Bronchial epithelial cell (primary cell): ENCODE results near the gene BLOC1S6. TPM values are rescaled to one million over a fixed set of nuclear protein-coding genes. Genes with fewer than 3 reads are reported as not detected.

Experiments
- DNase-seq: peaks from one replicate; pipeline ENCODE4 v3.0.0-alpha.2; 2010; ENCODE audit warnings: low read depth
- FAIRE-seq: peaks from 2 replicates; lab custom pipeline; 2011; peaks lifted over from hg19 to GRCh38; lab: Jason Lieb, UNC
- H3K27me3 ChIP-seq: 2 replicates; pipeline ENCODE4 v1.5.1; 2011; ENCODE audit warnings: low read length; ENCODE audit not compliant: control insufficient read depth, insufficient read depth
- H3K36me3 ChIP-seq: 2 replicates; pipeline ENCODE4 v1.5.1; 2011; ENCODE audit warnings: low read length; ENCODE audit not compliant: control insufficient read depth, insufficient read depth
- H3K4me3 ChIP-seq: 2 replicates; pipeline ENCODE4 v1.5.1; 2011; ENCODE audit warnings: mild to moderate bottlenecking, low read depth, low read length, control low read depth
- CTCF ChIP-seq: IDR thresholded peaks from 2 replicates; pipeline ENCODE4 v1.5.1; 2011; ENCODE audit warnings: mild to moderate bottlenecking, moderate library complexity, low read length, control low read depth, inconsistent platforms; ENCODE audit not compliant: insufficient read depth, severe bottlenecking
- total RNA-seq: library from RNA; depleted of rRNA; stranded (reverse); fragments of >200 nt; gene quantifications from 2 replicates; pipeline ENCODE4 v1.2.1, GENCODE V29; 2014

BLOC1S6 gene
- total RNA-seq, 1 donor from 2014 or later = 49.0 TPM

- H3K27me3 ChIP-seq = no peaks in the 10 kb centered on the region
- no peak overlapping the region for H3K4me3 ChIP-seq
- H3K36me3 ChIP-seq = peaks cover under 1% of the 10 kb centered on the region
- FAIRE-seq = no peak
- peak; percentile 32 for TF ChIP-seq CTCF
- no peak for DNase-seq
Measured at GRCh38 chr15:45611305-45611704, 24.1 kb downstream of the BLOC1S6 start.

- FAIRE-seq (no peak), DNase-seq (peak; percentile 46)
- TF ChIP-seq CTCF = no peak
Measured at GRCh38 chr15:45612790-45613415, 25.7 kb downstream of the BLOC1S6 start.

GRCh38 chr15:45616901-45617323 lies 29.7 kb downstream of the BLOC1S6 start:
- Histone ChIP-seq H3K4me3 (no peak overlapping the region), H3K36me3 (no peaks in the 10 kb centered on the region), H3K27me3 (no peaks in the 10 kb centered on the region)
- DNase-seq (peak; percentile 78), FAIRE-seq (peak; percentile 97)
- TF ChIP-seq CTCF = no peak

More at GRCh38 chr15:45612790-45613415, 25.7 kb downstream of the BLOC1S6 start:
- no peaks in the 10 kb centered on the region for H3K36me3 ChIP-seq
- H3K27me3 ChIP-seq = no peaks in the 10 kb centered on the region
- H3K4me3 ChIP-seq = no peak overlapping the region

DNA sequence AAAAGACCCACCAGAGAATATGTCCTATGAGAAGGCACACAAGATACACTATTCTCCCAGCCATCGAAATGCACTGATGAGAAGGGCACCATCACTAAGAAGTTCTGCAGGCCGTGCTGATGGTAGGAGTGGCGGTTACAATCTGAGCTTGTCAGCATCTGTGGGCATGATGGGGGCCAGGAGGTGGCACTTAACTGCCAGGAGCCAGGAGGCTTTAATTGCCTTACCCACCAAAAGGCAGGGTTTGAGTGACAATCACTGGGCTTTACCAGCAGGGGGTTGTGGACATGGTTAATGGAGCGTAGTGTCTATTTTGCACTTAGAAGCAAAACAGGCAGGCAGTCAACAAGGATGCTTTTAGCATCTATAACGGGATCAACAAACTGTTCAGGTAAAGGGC lies 31.6 kb downstream of the BLOC1S6 start:
- DNase-seq = no peak
- H3K27me3 ChIP-seq = no peaks in the 10 kb centered on the region
- H3K4me3 ChIP-seq = no peak overlapping the region

DNA sequence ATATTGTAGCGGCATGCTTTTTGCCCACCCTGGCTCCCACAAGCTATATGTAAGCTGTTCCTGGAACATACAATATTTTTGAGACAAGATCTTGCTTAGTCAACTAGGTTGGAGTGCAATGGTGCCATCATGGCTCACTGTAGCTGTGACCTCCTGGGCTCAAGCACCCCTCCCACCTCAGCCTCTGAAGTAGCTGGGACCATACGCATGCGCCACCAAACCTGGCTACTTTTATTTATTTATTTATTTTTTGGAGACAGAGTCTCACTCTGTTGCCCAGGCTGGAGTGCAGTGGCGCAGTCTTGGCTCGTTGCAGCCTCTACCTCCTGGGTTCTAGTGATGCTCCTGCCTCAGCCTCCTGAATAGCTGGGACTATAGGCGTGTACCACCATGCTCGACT lies 41.0 kb downstream of the BLOC1S6 start:
- H3K4me3 ChIP-seq = no peak overlapping the region
- no peaks in the 10 kb centered on the region for H3K36me3 ChIP-seq
- DNase-seq = no peak
- H3K27me3 ChIP-seq = no peaks in the 10 kb centered on the region
- no peak for FAIRE-seq
- no peak for TF ChIP-seq CTCF

More for the DNA sequence above, 31.6 kb downstream of the BLOC1S6 start:
- FAIRE-seq = no peak
- H3K36me3 ChIP-seq = no peaks in the 10 kb centered on the region
- TF ChIP-seq CTCF = no peak
